Vagina (tissue), 2 donors: Measurements from ENCODE around the gene SPATA20.

Experiments
- CTCF ChIP-seq, 3 experiments: fragments of 450-650 bp in 2 of 3; fragments of 200-600 bp in 1 of 3; sonication (generic) in 1 of 3; IDR thresholded peaks; one replicate each; pipeline ENCODE4 v1.5.1; 2017 to 2019; ENCODE audit warnings: antibody characterized with exemption in 3 of 3, mild to moderate bottlenecking in 2 of 3, moderate library complexity in 2 of 3
- POLR2A ChIP-seq, 2 donors: fragments of 450-650 bp; IDR thresholded peaks; one replicate each; pipeline ENCODE4 v1.6.1; 2017; ENCODE audit warnings: antibody characterized with exemption in 2 of 2, mild to moderate bottlenecking in 2 of 2, moderate library complexity in 2 of 2
- POLR2AphosphoS5 ChIP-seq, 2 donors: sonication (generic); formaldehyde crosslinking; IDR thresholded peaks; one replicate each; pipeline ENCODE4 v1.9.0; 2017; ENCODE audit warnings: antibody characterized with exemption in 2 of 2, mild to moderate bottlenecking in 2 of 2, low read depth in 1 of 2; ENCODE audit not compliant: insufficient read depth in 1 of 2

- TF ChIP-seq CTCF (IDR thresholded peaks at IDR 0.05) = no peak
- TF ChIP-seq POLR2A (IDR thresholded peaks at IDR 0.05) = no peak
- TF ChIP-seq POLR2AphosphoS5 (IDR thresholded peaks at IDR 0.05; ENCODE audit: insufficient read depth in 1 of 2, low read depth in 1 of 2) = no peak
Observed at GRCh38 chr17:50548831-50549230, 1.9 kb downstream of the SPATA20 start.
